ENCODE data around the gene EMP2.

DNA sequence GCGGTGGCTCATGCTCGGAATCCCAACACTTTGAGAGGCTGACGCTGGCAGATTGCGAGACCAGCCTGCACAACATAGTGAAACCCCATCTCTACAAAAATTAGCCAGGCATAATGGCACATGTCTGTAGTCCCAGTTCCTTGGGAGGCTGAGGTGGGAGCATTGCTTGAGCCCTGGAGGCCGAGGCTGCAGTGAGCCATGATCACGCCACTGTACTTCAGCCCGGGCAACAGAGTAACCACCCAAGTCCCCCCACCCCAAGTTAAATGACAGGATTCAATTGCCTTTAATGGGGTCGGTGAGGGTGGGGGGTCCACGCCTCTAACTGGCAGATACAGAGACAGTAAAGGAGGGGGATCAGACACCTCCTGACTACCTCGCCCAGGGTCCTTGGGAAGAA is 44.9 kb downstream of the EMP2 start:
- TF ChIP-seq, protein P1, sequence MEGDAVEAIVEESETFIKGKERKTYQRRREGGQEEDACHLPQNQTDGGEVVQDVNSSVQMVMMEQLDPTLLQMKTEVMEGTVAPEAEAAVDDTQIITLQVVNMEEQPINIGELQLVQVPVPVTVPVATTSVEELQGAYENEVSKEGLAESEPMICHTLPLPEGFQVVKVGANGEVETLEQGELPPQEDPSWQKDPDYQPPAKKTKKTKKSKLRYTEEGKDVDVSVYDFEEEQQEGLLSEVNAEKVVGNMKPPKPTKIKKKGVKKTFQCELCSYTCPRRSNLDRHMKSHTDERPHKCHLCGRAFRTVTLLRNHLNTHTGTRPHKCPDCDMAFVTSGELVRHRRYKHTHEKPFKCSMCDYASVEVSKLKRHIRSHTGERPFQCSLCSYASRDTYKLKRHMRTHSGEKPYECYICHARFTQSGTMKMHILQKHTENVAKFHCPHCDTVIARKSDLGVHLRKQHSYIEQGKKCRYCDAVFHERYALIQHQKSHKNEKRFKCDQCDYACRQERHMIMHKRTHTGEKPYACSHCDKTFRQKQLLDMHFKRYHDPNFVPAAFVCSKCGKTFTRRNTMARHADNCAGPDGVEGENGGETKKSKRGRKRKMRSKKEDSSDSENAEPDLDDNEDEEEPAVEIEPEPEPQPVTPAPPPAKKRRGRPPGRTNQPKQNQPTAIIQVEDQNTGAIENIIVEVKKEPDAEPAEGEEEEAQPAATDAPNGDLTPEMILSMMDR (IDR thresholded peaks at IDR 0.05; ENCODE audit: insufficient read depth, low read length, poor library complexity, severe bottlenecking) = no peak
- TF ChIP-seq EZH2phosphoT487 (conservative IDR thresholded peaks at IDR 0.05; ENCODE audit: low read length) = no peak

All from SU-DHL-6 (cell line).